HepG2 (cell line): ENCODE measurements around the gene BID. TPM values are rescaled to one million over a fixed set of nuclear protein-coding genes. Genes with fewer than 3 reads are reported as not detected.

Experiments used
- ATAC-seq: fragments of 200-7000 bp; cut with Tn5 transposase; 3 replicates; pipeline ENCODE4 v1.9.1; 2020; ENCODE audit warnings: mild to moderate bottlenecking, moderate library complexity
- BruUV-seq: library from RNA; stranded (reverse); fragments of 400-500 nt; replicated peaks from 2 replicates; lab custom pipeline; 2021; lab: Mats Ljungman, UMichigan
- CTCF ChIA-PET: fragments of 300-600 bp; formaldehyde crosslinking; extraction: SDS; loops from one replicate; lab custom pipeline; 2021; ENCODE audit warnings: low total read pairs, inconsistent platforms, low intra/inter-chr PET ratio; lab: Yijun Ruan, JAX
- POLR2A ChIA-PET: fragments of 350-600 bp; sonication (Branson Sonifier 250); formaldehyde crosslinking; loops from one replicate; lab custom pipeline; 2020; ENCODE audit warnings: antibody characterized with exemption, inconsistent platforms; lab: Yijun Ruan, JAX
- DNase-seq: peaks from one replicate; pipeline ENCODE4 v3.0.0-alpha.2; 2015; ENCODE audit warnings: low spot score
- FAIRE-seq: peaks from 3 replicates; lab custom pipeline; 2011; peaks lifted over from hg19 to GRCh38; lab: Jason Lieb, UNC
- H2AFZ ChIP-seq: one replicate; pipeline ENCODE4 v1.6.1; 2011; ENCODE audit warnings: low read length, inconsistent platforms
- H3K27ac ChIP-seq: fragments of 300-600 bp; 3 replicates; pipeline ENCODE4 v1.8.0; 2011; ENCODE audit warnings: mixed run types, mild to moderate bottlenecking, mixed read lengths, low read length, inconsistent platforms; ENCODE audit not compliant: insufficient read depth; ENCODE audit errors: extremely low read length
- H3K27me3 ChIP-seq, 2 experiments: fragments of 200-600 bp in 1 of 2; 2 replicates in 1 of 2; 3 replicates in 1 of 2; pipeline versions ENCODE4 v1.6.0 to v1.8.0; 2011; ENCODE audit warnings: low read length in 2 of 2, mild to moderate bottlenecking in 2 of 2, moderate library complexity in 2 of 2, inconsistent platforms in 1 of 2; ENCODE audit not compliant: insufficient read depth in 2 of 2, control insufficient read depth in 1 of 2
- H3K36me3 ChIP-seq, 2 experiments: fragments of 200-600 bp in 1 of 2; replicated peaks in 1 of 2; 2 replicates in 1 of 2; 3 replicates in 1 of 2; pipeline versions ENCODE4 v1.5.1 to v1.8.0; 2011; ENCODE audit warnings: low read length in 2 of 2, inconsistent platforms in 1 of 2; ENCODE audit not compliant: insufficient read depth in 2 of 2, control insufficient read depth in 1 of 2
- H3K4me1 ChIP-seq: 2 replicates; pipeline ENCODE4 v1.5.1; 2012; ENCODE audit warnings: low read length, inconsistent platforms; ENCODE audit not compliant: insufficient read depth
- H3K4me2 ChIP-seq: 2 replicates; pipeline ENCODE4 v1.6.0; 2011; ENCODE audit warnings: low read depth, low read length, inconsistent platforms
- H3K4me3 ChIP-seq, 3 experiments: fragments of 200-600 bp in 1 of 3; sonication (generic), shearing (Covaris generic) in 1 of 3; replicated peaks in 1 of 3; 2 replicates each; pipeline ENCODE4 v1.5.1; 2011 to 2016; ENCODE audit warnings: low read length in 3 of 3, inconsistent platforms in 2 of 3, low read depth in 2 of 3, mild to moderate bottlenecking in 2 of 3, control low read depth in 1 of 3, mixed read lengths in 1 of 3; ENCODE audit not compliant: insufficient read depth in 1 of 3
- H3K79me2 ChIP-seq: one replicate; pipeline ENCODE4 v1.6.1; 2011; ENCODE audit warnings: low read length, inconsistent platforms; ENCODE audit not compliant: insufficient read depth
- H3K9ac ChIP-seq: 2 replicates; pipeline ENCODE4 v1.6.0; 2011; ENCODE audit warnings: mild to moderate bottlenecking, low read depth, low read length, inconsistent platforms; ENCODE audit not compliant: insufficient read depth
- H3K9me3 ChIP-seq: 2 replicates; pipeline ENCODE4 v1.5.1; 2012; ENCODE audit warnings: mild to moderate bottlenecking, low read length
- H4K20me1 ChIP-seq: 2 replicates; pipeline ENCODE4 v1.6.0; 2011; ENCODE audit warnings: inconsistent platforms, mild to moderate bottlenecking, low read length, moderate library complexity; ENCODE audit not compliant: insufficient read depth
- ATM ChIP-seq: fragments of 450-650 bp; IDR thresholded peaks from 2 replicates; pipeline ENCODE4 v1.7.1; 2017; ENCODE audit warnings: mild to moderate bottlenecking, borderline replicate concordance
- CHCHD3 ChIP-seq: sonication (generic); formaldehyde crosslinking; IDR thresholded peaks from 2 replicates; pipeline ENCODE4 v1.8.0; 2022; ENCODE audit warnings: mild to moderate bottlenecking, missing genetic modification reagents, moderate library complexity
- CSRNP1 ChIP-seq: sonication (generic); formaldehyde crosslinking; IDR thresholded peaks from 2 replicates; pipeline ENCODE4 v1.8.1; 2023; ENCODE audit warnings: mild to moderate bottlenecking, missing genetic modification reagents
- ELF1 ChIP-seq: sonication (generic); formaldehyde crosslinking; IDR thresholded peaks from 2 replicates; pipeline ENCODE4 v1.4.0; 2020; ENCODE audit warnings: missing genetic modification reagents
- GLI4 ChIP-seq: sonication (generic); formaldehyde crosslinking; IDR thresholded peaks from 2 replicates; pipeline ENCODE4 v1.5.1; 2020; ENCODE audit warnings: missing genetic modification reagents, mild to moderate bottlenecking, moderate library complexity, borderline replicate concordance
- IRX3 ChIP-seq: sonication (generic); formaldehyde crosslinking; IDR thresholded peaks from 2 replicates; pipeline ENCODE4 v1.8.1; 2023; ENCODE audit warnings: mild to moderate bottlenecking, low read depth, missing genetic modification reagents, borderline replicate concordance
- ISX ChIP-seq: sonication (generic); formaldehyde crosslinking; conservative IDR thresholded peaks from 2 replicates; pipeline ENCODE4 v1.5.0; 2020; ENCODE audit warnings: missing genetic modification reagents
- PCBP1 ChIP-seq: fragments of 200-400 bp; formaldehyde crosslinking; IDR thresholded peaks from 2 replicates; pipeline ENCODE4 v1.6.1; 2017; ENCODE audit warnings: mild to moderate bottlenecking, low read depth, low read length, borderline replicate concordance
- RAD21 ChIP-seq: fragments of 450-650 bp; formaldehyde crosslinking; IDR thresholded peaks from 2 replicates; pipeline ENCODE4 v1.5.0; 2020; ENCODE audit warnings: mild to moderate bottlenecking
- SOX6 ChIP-seq, 2 experiments: fragments of 450-650 bp in 1 of 2; sonication (generic) in 1 of 2; formaldehyde crosslinking in 1 of 2; IDR thresholded peaks; 2 replicates each; pipeline versions ENCODE4 v1.4.0 to v1.6.1; 2017 to 2020; ENCODE audit warnings: antibody characterized with exemption in 1 of 2, mild to moderate bottlenecking in 1 of 2, missing genetic modification reagents in 1 of 2
- TBP ChIP-seq: sonication (generic); formaldehyde crosslinking; IDR thresholded peaks from 2 replicates; pipeline ENCODE4 v1.5.0; 2020; ENCODE audit warnings: missing genetic modification reagents
- TRIM22 ChIP-seq: fragments of 450-650 bp; IDR thresholded peaks from 2 replicates; pipeline ENCODE4 v1.6.1; 2017
- ZFP91 ChIP-seq: sonication (generic); formaldehyde crosslinking; IDR thresholded peaks from 2 replicates; pipeline ENCODE4 v1.9.0; 2022; ENCODE audit warnings: missing genetic modification reagents, mild to moderate bottlenecking, borderline replicate concordance
- ZNF329 ChIP-seq: sonication (generic); formaldehyde crosslinking; IDR thresholded peaks from 2 replicates; pipeline ENCODE4 v1.9.0; 2021; ENCODE audit warnings: low read depth, mild to moderate bottlenecking, missing genetic modification reagents
- ZNF414 ChIP-seq: sonication (generic); formaldehyde crosslinking; IDR thresholded peaks from 2 replicates; pipeline ENCODE4 v1.5.0; 2020; ENCODE audit warnings: missing genetic modification reagents
- ZNF547 ChIP-seq: sonication (generic); formaldehyde crosslinking; IDR thresholded peaks from 2 replicates; pipeline ENCODE4 v1.5.1; 2020; ENCODE audit warnings: mild to moderate bottlenecking, missing genetic modification reagents
- ZNF83 ChIP-seq: sonication (generic); formaldehyde crosslinking; IDR thresholded peaks from 2 replicates; pipeline ENCODE4 v1.4.0; 2020; ENCODE audit warnings: missing genetic modification reagents, mild to moderate bottlenecking, borderline replicate concordance
- ZSCAN29 ChIP-seq: sonication (generic); formaldehyde crosslinking; conservative IDR thresholded peaks from 2 replicates; pipeline ENCODE4 v1.4.0; 2020; ENCODE audit warnings: mild to moderate bottlenecking, missing genetic modification reagents
- WGBS: methylation state at CpG from one replicate; pipeline ENCODE4 v1.1.6; 2017; ENCODE audit warnings: low lambda C conversion rate; 5-methylcytosine and 5-hydroxymethylcytosine counted together
- in situ Hi-C: cut with HindIII; loops from 2 replicates; pipeline ENCODE4 v1.10.0; 2017; ENCODE audit warnings: low pct_unique_long_range_greater_than_20kb; ENCODE audit not compliant: extremely low pct_ligation_motif_present
- intact Hi-C: fragments of 100-400 bp; cut with micrococcal nuclease; formaldehyde crosslinking; loops from one replicate; pipeline ENCODE4 v1.10.0; 2022; ENCODE audit not compliant: unreplicated experiment
- polyA plus RNA-seq, 8 experiments: library from polyadenylated mRNA; depleted of rRNA in 3 of 8; stranded (reverse) in 7 of 8; unstranded in 1 of 8; fragments of >200 nt; fragmentation: Illumina TruSeq in 4 of 8; extraction: Trizol in 4 of 8; gene quantifications; 2 replicates each; pipeline versions ENCODE4 v1.2.1 to v1.2.3, GENCODE V29; 2011 to 2016; ENCODE audit warnings: low read depth in 4 of 8, missing spikeins in 1 of 8, mixed read lengths in 1 of 8; ENCODE audit not compliant: insufficient read depth in 1 of 8
- total RNA-seq, 5 experiments: library from RNA; depleted of rRNA; stranded (reverse); fragments of >200 nt; fragmentation: Illumina TruSeq; extraction: Trizol; gene quantifications; 2 replicates each; pipeline ENCODE4 v1.2.3, GENCODE V29; 2016; ENCODE audit warnings: low read depth in 1 of 5

Gene BID
- total and polyA plus RNA-seq, 2 of the 13 experiments (the other 11 are each of a cell fraction or from before 2014, with no cell fraction given) = 35.3 to 51.7 TPM

GRCh38 chr22:17780741-17781318 is 6.6 kb upstream of the BID start:
- Histone ChIP-seq H3K27ac (peak overlapping the region; percentile 44), H3K4me3 (peak overlapping the region; percentile 17 to 59 (median 20); a peak in 3 of 6 replicates), H3K36me3 (no peaks in the 10 kb centered on the region), H3K4me2 (peak overlapping the region; percentile 73), H2AFZ (no peak overlapping the region), H3K9ac (peak overlapping the region; percentile 26; the same call in 1 of the 2 replicates), H4K20me1 (no peaks in the 10 kb centered on the region), H3K9me3 (no peaks in the 10 kb centered on the region), H3K4me1 (peaks cover 77% of the 10 kb centered on the region), H3K27me3 (no peaks in the 10 kb centered on the region; a peak in 1 of 5 replicates), H3K79me2 (peaks cover 6% of the 10 kb centered on the region)
- in situ Hi-C loops (loop anchor here (5.0 kb wide), 1 partner anchor 39 kb away; no protein-coding TSS in a partner anchor), intact Hi-C loops (loop anchor here (2.0 kb wide), 1 partner anchor 22 kb away; no protein-coding TSS in a partner anchor)
- FAIRE-seq = no peak
- ChIA-PET POLR2A (interaction anchor here (0.6 to 1.8 kb wide), 6 partner anchors 8 to 142 kb away, joined by 3 to 12 read pairs (median 4); partner anchors contain the start of gene BCL2L13), CTCF (no interaction called here)
- no TSS peak for BruUV-seq
- 78% methylated on average over 8 of the region's 10 CpGs for WGBS
- ATAC-seq = peak; percentile 15
- no peak for DNase-seq
- TF ChIP-seq ISX (CRISPR knock-in tag) (no peak), PCBP1 (0 out of 2 replicates have a peak, but pooled peaks have one; percentile 15), ZFP91 (peak; percentile 25; the same call in 1 of the 2 replicates), IRX3 (no peak), CSRNP1 (no peak), SOX6 (IDR thresholded peaks at IDR 0.05) (no peak), SOX6 (CRISPR knock-in tag; IDR thresholded peaks at IDR 0.05) (no peak), RAD21 (CRISPR knock-in tag) (peak; percentile 24; the same call in 1 of the 2 replicates), ZSCAN29 (CRISPR knock-in tag) (no peak), TRIM22 (no peak), GLI4 (CRISPR knock-in tag) (no peak), ZNF83 (CRISPR knock-in tag) (0 out of 2 replicates have a peak, but pooled peaks have one; percentile 24), ATM (no peak), CHCHD3 (CRISPR knock-in tag) (no peak), ZNF414 (CRISPR knock-in tag) (no peak), ZNF547 (CRISPR knock-in tag) (no peak), TBP (no peak), ZNF329 (no peak), ELF1 (CRISPR knock-in tag) (no peak)
